IMR-90 (cell line): ENCODE measurements around the gene CTDSP1. TPM values are rescaled to one million over a fixed set of nuclear protein-coding genes. Genes with fewer than 3 reads are reported as not detected.

Experiments used
- ATAC-seq: fragments of 200-7000 bp; cut with Tn5 transposase; 2 replicates; pipeline ENCODE4 v1.9.1; 2020; ENCODE audit warnings: low read depth, mild to moderate bottlenecking, moderate library complexity
- BruUV-seq: library from RNA; stranded (reverse); fragments of 400-500 nt; replicated peaks from 2 replicates; lab custom pipeline; 2021; lab: Mats Ljungman, UMichigan
- CTCF ChIA-PET: fragments of 300-600 bp; formaldehyde crosslinking; extraction: SDS; loops from one replicate; lab custom pipeline; 2021; ENCODE audit warnings: antibody characterized with exemption; lab: Yijun Ruan, JAX
- POLR2A ChIA-PET: fragments of 300-600 bp; sonication (Branson Sonifier 250); formaldehyde crosslinking; loops from one replicate; lab custom pipeline; 2022; ENCODE audit warnings: antibody characterized with exemption; ENCODE audit not compliant: unreplicated experiment; lab: Charles Lee
- DNase-seq: peaks from one replicate; pipeline ENCODE4 v3.0.0; 2013
- H2AFZ ChIP-seq: replicated peaks from 2 replicates; pipeline ENCODE3; 2013; ENCODE audit warnings: low read length, mild to moderate bottlenecking; ENCODE audit not compliant: poor library complexity
- H2AK5ac ChIP-seq: 2 replicates; pipeline ENCODE4 v1.6.1; 2013; ENCODE audit warnings: low read depth, low read length, inconsistent platforms
- H2AK9ac ChIP-seq: replicated peaks from 2 replicates; pipeline ENCODE3; 2013; ENCODE audit warnings: mild to moderate bottlenecking, low read depth, low read length, moderate library complexity; ENCODE audit not compliant: poor library complexity
- H2BK120ac ChIP-seq: 2 replicates; pipeline ENCODE4 v1.6.1; 2013; ENCODE audit warnings: low read depth, low read length, inconsistent platforms
- H2BK15ac ChIP-seq: 3 replicates; pipeline ENCODE4 v1.6.1; 2013; ENCODE audit warnings: low read depth, low read length, inconsistent platforms
- H2BK20ac ChIP-seq: 2 replicates; pipeline ENCODE4 v1.6.1; 2013; ENCODE audit warnings: low read depth, mild to moderate bottlenecking, inconsistent platforms, low read length, moderate library complexity
- H2BK5ac ChIP-seq: 2 replicates; pipeline ENCODE4 v1.6.1; 2013; ENCODE audit warnings: mild to moderate bottlenecking, low read depth, low read length, inconsistent platforms; ENCODE audit not compliant: poor library complexity, severe bottlenecking
- H3K14ac ChIP-seq: replicated peaks from 2 replicates; pipeline ENCODE4 v1.6.1; 2013; ENCODE audit warnings: low read depth, low read length, inconsistent platforms
- H3K18ac ChIP-seq: 2 replicates; pipeline ENCODE4 v1.6.1; 2013; ENCODE audit warnings: low read depth, low read length, control low read depth
- H3K23ac ChIP-seq: 2 replicates; pipeline ENCODE4 v1.6.1; 2013; ENCODE audit warnings: low read depth, low read length, inconsistent platforms
- H3K27ac ChIP-seq: 2 replicates; pipeline ENCODE4 v1.5.1; 2013; ENCODE audit warnings: mild to moderate bottlenecking, control low read depth, low read length; ENCODE audit not compliant: insufficient read depth
- H3K27me3 ChIP-seq: 2 replicates; pipeline ENCODE4 v1.6.1; 2013; ENCODE audit warnings: low read length; ENCODE audit not compliant: control insufficient read depth, insufficient read depth
- H3K36me3 ChIP-seq: 2 replicates; pipeline ENCODE4 v1.6.1; 2013; ENCODE audit warnings: low read length, mixed read lengths; ENCODE audit not compliant: control insufficient read depth, insufficient read depth
- H3K4ac ChIP-seq: 2 replicates; pipeline ENCODE4 v1.6.1; 2013; ENCODE audit warnings: low read depth, low read length, inconsistent platforms
- H3K4me1 ChIP-seq: 2 replicates; pipeline ENCODE4 v1.6.1; 2013; ENCODE audit warnings: low read length, mixed read lengths; ENCODE audit not compliant: control insufficient read depth, insufficient read depth
- H3K4me2 ChIP-seq: 2 replicates; pipeline ENCODE4 v1.6.1; 2013; ENCODE audit warnings: low read depth, mild to moderate bottlenecking, control low read depth, low read length, moderate library complexity
- H3K4me3 ChIP-seq: 2 replicates; pipeline ENCODE4 v1.5.1; 2013; ENCODE audit warnings: low read depth, mild to moderate bottlenecking, control low read depth, low read length, moderate library complexity; ENCODE audit not compliant: insufficient read depth
- H3K56ac ChIP-seq: 2 replicates; pipeline ENCODE4 v1.6.1; 2013; ENCODE audit warnings: low read length, inconsistent platforms; ENCODE audit not compliant: insufficient read depth; ENCODE audit errors: extremely low read depth
- H3K79me1 ChIP-seq, 2 experiments: 2 replicates each; pipeline ENCODE4 v1.6.1; 2013; ENCODE audit warnings: low read length in 2 of 2, inconsistent platforms in 1 of 2, low read depth in 1 of 2
- H3K9ac ChIP-seq: 2 replicates; pipeline ENCODE4 v1.6.1; 2013; ENCODE audit warnings: low read depth, low read length, control low read depth
- H3K9me1 ChIP-seq: 2 replicates; pipeline ENCODE4 v1.6.1; 2013; ENCODE audit warnings: low read length, inconsistent platforms; ENCODE audit not compliant: insufficient read depth
- H3K9me3 ChIP-seq: 2 replicates; pipeline ENCODE4 v1.6.1; 2013; ENCODE audit warnings: low read length; ENCODE audit not compliant: control insufficient read depth, insufficient read depth
- H4K20me1 ChIP-seq: 2 replicates; pipeline ENCODE4 v1.6.1; 2013; ENCODE audit warnings: low read length, inconsistent platforms; ENCODE audit not compliant: insufficient read depth
- H4K5ac ChIP-seq: 2 replicates; pipeline ENCODE4 v1.6.1; 2013; ENCODE audit warnings: mild to moderate bottlenecking, low read depth, low read length, control low read depth
- H4K8ac ChIP-seq, 2 experiments: 2 replicates each; pipeline ENCODE4 v1.6.1; 2013; ENCODE audit warnings: low read depth in 2 of 2, low read length in 2 of 2, control low read depth in 1 of 2, inconsistent platforms in 1 of 2
- H4K91ac ChIP-seq: 2 replicates; pipeline ENCODE4 v1.6.1; 2013; ENCODE audit warnings: low read depth, low read length, inconsistent platforms; ENCODE audit not compliant: insufficient read depth
- ELK1 ChIP-seq: fragments of 150-350 bp; IDR thresholded peaks from 2 replicates; pipeline ENCODE4 v1.6.1; 2016; ENCODE audit warnings: low read depth, mild to moderate bottlenecking, low read length, moderate library complexity, borderline replicate concordance
- MAZ ChIP-seq: IDR thresholded peaks from 2 replicates; pipeline ENCODE4 v1.6.1; 2012; ENCODE audit warnings: low read depth, mild to moderate bottlenecking, low read length, improper control_type of control experiment, moderate library complexity, borderline replicate concordance
- WGBS, 2 experiments: methylation state at CpG; one replicate each; pipeline versions ENCODE4 v1.1.5 to v1.1.7; 2013; ENCODE audit warnings: missing lambda C conversion rate in 2 of 2; ENCODE audit not compliant: insufficient read length in 1 of 2; ENCODE audit errors: extremely low coverage in 2 of 2; 5-methylcytosine and 5-hydroxymethylcytosine counted together
- dilution Hi-C: fragments of 300-500 bp; cut with HindIII; formaldehyde crosslinking; loops from one replicate; pipeline ENCODE4 v1.14.3; 2018; ENCODE audit warnings: low sequenced_read_pairs; ENCODE audit not compliant: unreplicated experiment
- in situ Hi-C: fragments of 300-500 bp; cut with MboI; formaldehyde crosslinking; loops from 3 replicates; pipeline ENCODE4 v1.14.3; 2019; ENCODE audit warnings: low sequenced_read_pairs, inconsistent platforms, mixed read lengths
- intact Hi-C: fragments of 100-400 bp; cut with micrococcal nuclease; formaldehyde crosslinking; loops from 2 replicates; pipeline ENCODE4 v1.10.0; 2022
- polyA plus RNA-seq, 3 experiments: library from polyadenylated mRNA; depleted of rRNA; stranded (reverse); fragments of >200 nt; gene quantifications; 2 replicates each; pipeline ENCODE4 v1.2.3, GENCODE V29; 2012; ENCODE audit warnings: low replicate concordance in 1 of 3
- total RNA-seq: library from RNA; depleted of rRNA; stranded (reverse); fragments of >200 nt; gene quantifications from 2 replicates; pipeline ENCODE4 v1.2.3, GENCODE V29; 2012

Gene CTDSP1
- total and polyA plus RNA-seq, 2 of the 4 experiments (the other 2 are of a cell fraction): 19.7 to 64.3 TPM

- dilution Hi-C loops: no loop called here
- intact Hi-C loops: no loop called here
- BruUV-seq: no TSS peak
- Histone ChIP-seq H3K27ac (no peak overlapping the region), H3K4me3 (no peak overlapping the region), H2AFZ (no peak overlapping the region), H3K14ac (no peak overlapping the region), H3K4me1 (peaks cover 30% of the 10 kb centered on the region), H2BK20ac (no peak overlapping the region), H4K8ac (no peak overlapping the region), H3K79me1 (peaks cover 6 to 41% of the 10 kb centered on the region in 2 experiments; a peak in 3 of 4 replicates), H3K9me3 (no peaks in the 10 kb centered on the region), H3K56ac (no peak overlapping the region), H3K23ac (0 out of 2 replicates have a peak overlapping the region, but pooled peaks have one; percentile 38), H4K20me1 (peaks cover 13% of the 10 kb centered on the region; the same call in 1 of the 2 replicates), H3K9me1 (peaks cover under 1% of the 10 kb centered on the region; the same call in 1 of the 2 replicates), H3K18ac (no peak overlapping the region), H2AK9ac (no peak overlapping the region), H2BK120ac (no peak overlapping the region), H3K27me3 (no peaks in the 10 kb centered on the region), H2BK15ac (no peak overlapping the region), H2BK5ac (no peak overlapping the region), H2AK5ac (no peak overlapping the region), H4K5ac (no peak overlapping the region), H3K4me2 (no peak overlapping the region; the same call in 1 of the 2 replicates), H4K91ac (no peak overlapping the region), H3K36me3 (peaks cover 26% of the 10 kb centered on the region), H3K4ac (no peak overlapping the region), H3K9ac (no peak overlapping the region; the same call in 1 of the 2 replicates)
- POLR2A ChIA-PET: no interaction called here
- CTCF ChIA-PET: no interaction called here
- ATAC-seq (no peak), DNase-seq (no peak)
- in situ Hi-C loops: loop anchor here (10.0 kb wide), 1 partner anchor 253 kb away; the partner anchor contains the start of genes BCS1L and ZNF142
- WGBS, 2 experiments: no CpG with 5 or more reads among the region's 9 CpGs
- TF ChIP-seq MAZ (no peak), ELK1 (no peak)
Observed at GRCh38 chr2:218401890-218402289, 2.2 kb downstream of the CTDSP1 start.
